ENCODE data around the gene XRCC5.

DNA sequence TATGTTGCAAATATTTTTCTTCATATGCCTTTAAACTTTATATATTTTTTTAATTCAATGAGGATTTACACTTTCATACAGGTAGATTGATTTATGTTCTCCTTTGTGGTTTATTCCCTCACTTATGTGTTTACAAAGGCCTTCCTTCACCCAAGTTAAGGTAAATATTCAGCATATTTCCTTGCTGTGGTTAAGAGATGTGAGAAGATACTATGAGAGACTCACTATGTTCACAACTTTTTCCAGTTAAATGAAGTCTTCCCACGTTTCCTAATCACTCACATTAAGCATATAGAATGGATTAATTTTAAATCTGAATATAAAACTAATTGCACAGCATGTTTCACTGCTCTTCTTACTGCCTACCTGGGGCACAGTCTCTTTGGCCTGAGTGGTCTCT, 28.1 kb upstream of the XRCC5 start:
- TF ChIP-seq, protein P1, sequence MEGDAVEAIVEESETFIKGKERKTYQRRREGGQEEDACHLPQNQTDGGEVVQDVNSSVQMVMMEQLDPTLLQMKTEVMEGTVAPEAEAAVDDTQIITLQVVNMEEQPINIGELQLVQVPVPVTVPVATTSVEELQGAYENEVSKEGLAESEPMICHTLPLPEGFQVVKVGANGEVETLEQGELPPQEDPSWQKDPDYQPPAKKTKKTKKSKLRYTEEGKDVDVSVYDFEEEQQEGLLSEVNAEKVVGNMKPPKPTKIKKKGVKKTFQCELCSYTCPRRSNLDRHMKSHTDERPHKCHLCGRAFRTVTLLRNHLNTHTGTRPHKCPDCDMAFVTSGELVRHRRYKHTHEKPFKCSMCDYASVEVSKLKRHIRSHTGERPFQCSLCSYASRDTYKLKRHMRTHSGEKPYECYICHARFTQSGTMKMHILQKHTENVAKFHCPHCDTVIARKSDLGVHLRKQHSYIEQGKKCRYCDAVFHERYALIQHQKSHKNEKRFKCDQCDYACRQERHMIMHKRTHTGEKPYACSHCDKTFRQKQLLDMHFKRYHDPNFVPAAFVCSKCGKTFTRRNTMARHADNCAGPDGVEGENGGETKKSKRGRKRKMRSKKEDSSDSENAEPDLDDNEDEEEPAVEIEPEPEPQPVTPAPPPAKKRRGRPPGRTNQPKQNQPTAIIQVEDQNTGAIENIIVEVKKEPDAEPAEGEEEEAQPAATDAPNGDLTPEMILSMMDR (IDR thresholded peaks at IDR 0.05): no peak
- no peak for TF ChIP-seq POLR2A (IDR thresholded peaks at IDR 0.05)
